Parathyroid adenoma (tissue), 2 donors: ENCODE results near the gene OR10AD1.

ENCODE experiments used
- H2AFZ ChIP-seq: fragments of 300-600 bp; sonication (generic); one replicate; pipeline ENCODE4 v1.7.0; 2017; ENCODE audit warnings: antibody characterized with exemption, mild to moderate bottlenecking
- H3K27ac ChIP-seq: fragments of 300-600 bp; sonication (generic); one replicate; pipeline ENCODE4 v1.7.0; 2017
- H3K27me3 ChIP-seq: fragments of 300-600 bp; sonication (generic); one replicate; pipeline ENCODE4 v1.7.0; 2017; ENCODE audit warnings: low read length; ENCODE audit not compliant: control insufficient read depth, insufficient read depth
- H3K36me3 ChIP-seq: fragments of 300-600 bp; sonication (generic); one replicate; pipeline ENCODE4 v1.7.0; 2017; ENCODE audit warnings: low read length; ENCODE audit not compliant: control insufficient read depth, insufficient read depth
- H3K4me1 ChIP-seq: fragments of 300-600 bp; sonication (generic); one replicate; pipeline ENCODE4 v1.7.0; 2017; ENCODE audit warnings: control low read depth
- H3K4me2 ChIP-seq: fragments of 300-600 bp; sonication (generic); one replicate; pipeline ENCODE4 v1.7.0; 2017; ENCODE audit warnings: low read length
- H3K4me3 ChIP-seq: fragments of 300-600 bp; sonication (generic); one replicate; pipeline ENCODE4 v1.7.0; 2017; ENCODE audit warnings: low read depth, low read length
- H3K79me2 ChIP-seq: fragments of 300-600 bp; sonication (generic); one replicate; pipeline ENCODE4 v1.7.0; 2017; ENCODE audit warnings: control low read depth
- H3K9ac ChIP-seq: fragments of 300-600 bp; sonication (generic); one replicate; pipeline ENCODE4 v1.7.0; 2017; ENCODE audit warnings: mild to moderate bottlenecking
- H3K9me3 ChIP-seq: fragments of 300-600 bp; sonication (generic); one replicate; pipeline ENCODE4 v1.7.0; 2017; ENCODE audit warnings: low read length; ENCODE audit not compliant: control insufficient read depth
- CTCF ChIP-seq: fragments of 300-600 bp; sonication (generic); IDR thresholded peaks from one replicate; pipeline ENCODE4 v1.7.0; 2017; ENCODE audit warnings: antibody characterized with exemption, mild to moderate bottlenecking
- donor health status: primary hyperparathyroidism.

Gene OR10AD1

GRCh38 chr12:48198672-48198971 is 4.5 kb downstream of the OR10AD1 start:
- peak overlapping the region; percentile 100 for H3K27ac ChIP-seq
- peak overlapping the region; percentile 100 for H3K9ac ChIP-seq
- H3K4me3 ChIP-seq, result peak overlapping the region; percentile 86
- peaks cover 18% of the 10 kb centered on the region for H3K79me2 ChIP-seq
- no peaks in the 10 kb centered on the region for H3K9me3 ChIP-seq
- H3K27me3 ChIP-seq, result no peaks in the 10 kb centered on the region
- peak overlapping the region; percentile 98 for H2AFZ ChIP-seq
- H3K4me2 ChIP-seq, result peak overlapping the region; percentile 97
- TF ChIP-seq CTCF, result no peak
- H3K4me1 ChIP-seq, result peaks cover 25% of the 10 kb centered on the region
- H3K36me3 ChIP-seq, result no peaks in the 10 kb centered on the region

GRCh38 chr12:48197971-48198671 is 5.0 kb downstream of the OR10AD1 start:
- peak overlapping the region; percentile 97 for H3K4me2 ChIP-seq
- peaks cover 18% of the 10 kb centered on the region for H3K79me2 ChIP-seq
- no peaks in the 10 kb centered on the region for H3K27me3 ChIP-seq
- H3K27ac ChIP-seq, result peak overlapping the region; percentile 100
- H3K4me3 ChIP-seq, result peak overlapping the region; percentile 86
- no peak for TF ChIP-seq CTCF
- peak overlapping the region; percentile 98 for H2AFZ ChIP-seq
- H3K36me3 ChIP-seq, result no peaks in the 10 kb centered on the region
- peaks cover 25% of the 10 kb centered on the region for H3K4me1 ChIP-seq
- H3K9ac ChIP-seq, result peak overlapping the region; percentile 100
- H3K9me3 ChIP-seq, result no peaks in the 10 kb centered on the region

- no peaks in the 10 kb centered on the region for H3K27me3 ChIP-seq
- peaks cover 12% of the 10 kb centered on the region for H3K79me2 ChIP-seq
- TF ChIP-seq CTCF, result peak; percentile 76
- peak overlapping the region; percentile 86 for H3K4me3 ChIP-seq
- peak overlapping the region; percentile 97 for H3K4me2 ChIP-seq
- H3K27ac ChIP-seq, result peak overlapping the region; percentile 100
- H2AFZ ChIP-seq, result peak overlapping the region; percentile 98
- H3K9ac ChIP-seq, result peak overlapping the region; percentile 40
- H3K9me3 ChIP-seq, result no peaks in the 10 kb centered on the region
- no peaks in the 10 kb centered on the region for H3K36me3 ChIP-seq
- H3K4me1 ChIP-seq, result peaks cover 25% of the 10 kb centered on the region
Measured at GRCh38 chr12:48197549-48197970, 5.5 kb downstream of the OR10AD1 start.

GRCh38 chr12:48194799-48195201 is 8.3 kb downstream of the OR10AD1 start:
- Histone ChIP-seq H3K27ac (no peak overlapping the region), H3K4me3 (no peak overlapping the region), H3K4me2 (no peak overlapping the region), H2AFZ (no peak overlapping the region), H3K36me3 (no peaks in the 10 kb centered on the region), H3K9me3 (no peaks in the 10 kb centered on the region), H3K27me3 (no peaks in the 10 kb centered on the region), H3K79me2 (no peaks in the 10 kb centered on the region), H3K9ac (no peak overlapping the region), H3K4me1 (peaks cover 15% of the 10 kb centered on the region)
- TF ChIP-seq CTCF, result no peak

- Histone ChIP-seq H3K4me3 (no peak overlapping the region), H3K9me3 (no peaks in the 10 kb centered on the region), H3K9ac (no peak overlapping the region), H3K27ac (no peak overlapping the region), H3K36me3 (no peaks in the 10 kb centered on the region), H3K79me2 (no peaks in the 10 kb centered on the region), H2AFZ (no peak overlapping the region), H3K27me3 (no peaks in the 10 kb centered on the region), H3K4me1 (peaks cover 8% of the 10 kb centered on the region), H3K4me2 (no peak overlapping the region)
- no peak for TF ChIP-seq CTCF
Measured at GRCh38 chr12:48193623-48194022, 9.5 kb downstream of the OR10AD1 start.
